ENCODE data around the gene SYNPR.
A peak's percentile ranks its signal among the peaks of the same experiment; 100 is the strongest.
"Not testable (repeated sequence)": the region's sequence is repeated elsewhere in the genome, so short reads cannot be mapped to it uniquely, and the experiment has no call there.

The SYNPR gene

DNA sequence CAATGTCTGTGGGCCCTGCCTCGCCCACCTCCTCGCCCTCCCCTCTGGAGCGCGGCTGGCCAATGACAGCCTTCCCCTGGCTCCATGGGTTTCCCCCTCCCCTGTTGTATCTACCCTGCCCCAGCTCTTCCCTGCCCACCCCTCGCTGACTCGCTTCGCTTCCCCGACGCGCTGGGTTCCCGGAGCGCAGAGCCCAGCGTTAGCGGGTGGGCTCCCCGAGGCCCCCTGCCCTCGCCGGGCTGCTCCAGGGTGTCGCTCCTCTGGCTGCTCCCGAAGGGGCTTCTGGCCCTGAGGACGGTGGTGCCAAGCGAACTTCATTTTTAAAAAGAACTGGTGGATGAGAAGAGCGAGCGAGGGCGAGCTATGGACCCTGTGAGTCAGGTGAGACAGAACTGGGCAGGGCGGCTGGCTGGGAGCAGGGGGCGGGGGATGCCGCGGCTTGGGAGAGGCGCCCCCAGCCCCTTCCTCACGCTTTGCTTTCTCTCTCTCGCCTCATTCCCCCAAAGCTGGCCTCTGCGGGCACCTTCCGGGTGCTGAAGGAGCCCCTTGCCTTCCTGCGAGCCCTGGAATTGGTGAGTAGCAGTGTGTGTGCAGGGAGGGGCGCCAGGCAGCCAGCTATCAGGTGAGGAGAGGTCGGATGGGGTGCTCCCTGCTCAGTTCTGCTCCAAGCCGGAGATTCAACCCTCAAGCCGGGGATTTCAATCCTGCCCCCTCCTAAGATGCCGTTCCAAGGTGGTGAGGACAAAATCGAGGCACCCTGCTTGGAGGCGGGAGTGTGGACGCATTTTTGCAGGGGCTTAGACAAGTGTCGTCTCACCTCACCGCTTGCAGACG, at the start of gene SYNPR:
SYNPR (plus strand) TSS at position 138 of the 834 bp plus-strand sequence.
- DNase-seq (ENCODE audit: low read depth, low spot score) = peak; percentile 47

DNA sequence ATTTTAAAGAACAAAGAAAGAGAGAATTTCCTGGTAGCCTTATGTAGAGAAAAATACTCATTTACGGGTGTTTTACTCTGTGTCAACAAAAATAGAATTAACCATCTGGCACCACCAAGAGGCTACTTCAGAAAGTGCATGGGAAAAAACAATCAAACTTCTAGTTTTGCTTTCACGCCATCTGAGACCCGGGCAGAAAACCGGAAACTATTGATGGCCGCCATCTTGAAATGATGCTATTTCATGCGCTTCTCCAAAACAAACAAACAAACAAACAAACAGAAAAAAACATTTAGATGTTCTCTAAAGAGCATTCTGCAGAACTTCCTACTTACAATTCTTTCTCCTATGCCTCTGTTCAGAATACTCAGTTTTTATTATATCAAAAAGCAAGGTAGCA, 49.4 kb upstream of the SYNPR start:
- peak; percentile 74 for DNase-seq (ENCODE audit: low read depth, low spot score)

DNA sequence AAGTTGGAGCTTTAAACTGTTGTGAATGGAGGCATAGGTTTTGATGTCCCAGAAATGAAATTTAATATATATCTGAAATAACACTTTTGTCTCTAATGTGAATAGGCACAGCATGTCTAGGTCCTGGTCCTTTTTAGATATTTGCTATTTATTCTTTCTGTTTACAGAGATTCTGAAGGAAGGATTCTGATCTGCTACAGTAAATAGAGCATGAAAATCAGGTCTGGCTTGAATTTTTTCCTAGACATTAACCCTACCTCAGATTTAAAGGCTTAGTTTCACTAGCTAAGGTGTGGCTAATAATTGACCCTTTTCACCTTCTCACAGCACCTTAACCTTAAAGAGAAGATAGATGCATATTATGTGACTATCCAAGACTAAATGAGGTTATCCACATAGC, 48.0 kb upstream of the SYNPR start:
- DNase-seq (ENCODE audit: low read depth, low spot score) = no peak

DNA sequence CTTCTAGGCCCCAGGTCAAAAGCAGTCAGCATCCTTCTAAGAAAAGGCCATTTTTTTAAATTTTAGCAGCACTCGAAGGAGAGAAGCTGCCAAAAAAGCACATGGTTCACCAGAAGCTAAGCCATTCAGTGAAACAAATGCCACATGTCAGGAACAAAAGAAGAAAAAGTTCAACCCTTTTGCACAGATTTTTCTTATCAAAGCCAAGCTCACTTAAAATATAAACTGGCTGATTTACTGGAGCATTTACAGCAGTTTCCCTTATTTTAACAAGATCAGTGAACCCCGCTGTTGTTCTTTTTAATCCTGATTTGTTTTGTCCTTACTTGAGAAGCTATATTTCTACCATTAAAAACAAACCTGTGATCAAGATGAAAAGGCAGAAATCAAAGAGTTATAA, 46.5 kb upstream of the SYNPR start:
- DNase-seq (ENCODE audit: low read depth, low spot score) = no peak

DNA sequence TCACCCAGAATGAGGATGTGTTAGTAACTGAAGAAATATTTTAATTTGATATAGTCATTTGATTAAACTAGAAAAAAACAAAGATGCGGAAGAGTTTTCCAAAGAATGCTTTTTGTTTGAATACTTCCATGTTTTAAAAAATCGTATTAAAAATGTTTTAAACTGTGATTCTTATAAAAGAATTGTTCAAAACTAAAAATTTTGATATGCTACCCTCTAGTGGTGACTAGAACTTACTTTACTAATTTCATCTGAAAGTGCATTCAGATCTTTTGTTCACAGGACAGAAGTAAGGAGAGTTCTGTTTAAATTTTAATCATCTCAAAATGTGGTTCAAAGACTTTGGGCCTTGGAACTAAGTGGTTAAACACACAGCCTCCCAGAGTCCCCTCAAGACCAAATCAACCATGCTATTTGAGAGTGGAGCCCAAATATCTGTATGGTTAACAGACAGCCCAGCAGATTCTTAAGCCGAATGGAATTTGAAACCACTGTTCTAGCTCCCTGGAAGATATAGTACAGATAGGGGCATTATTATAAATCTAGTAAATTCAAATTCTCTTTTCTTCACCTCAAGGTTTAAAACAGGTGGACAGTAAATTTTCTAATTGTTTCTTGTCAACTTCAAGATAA, 45.2 kb upstream of the SYNPR start:
- DNase-seq (ENCODE audit: low read depth, low spot score) = no peak

DNA sequence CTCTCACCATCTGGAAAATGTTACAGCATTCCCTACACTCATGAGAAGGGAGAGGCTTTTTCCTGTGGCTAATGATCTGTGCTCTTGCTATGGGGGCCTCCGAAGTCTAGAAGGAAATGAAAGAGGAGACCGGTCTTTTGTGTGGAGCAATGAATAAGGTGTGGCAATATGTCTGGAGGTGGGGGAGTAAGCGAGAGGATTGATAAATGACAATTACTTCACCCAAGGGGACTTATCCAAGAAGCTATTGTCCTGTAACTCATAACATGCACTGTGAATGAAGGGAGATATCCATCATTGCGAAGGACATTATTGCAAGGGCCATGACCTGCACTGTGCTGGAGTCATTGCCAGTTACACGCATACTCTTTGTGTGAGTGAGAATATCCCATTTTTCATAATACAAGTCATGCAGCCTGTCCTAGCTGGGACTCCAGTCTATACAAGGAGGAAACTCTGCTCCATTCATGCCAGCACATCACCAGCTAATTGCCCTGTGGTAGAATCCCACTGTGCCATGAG, 37.7 kb upstream of the SYNPR start:
- no peak for DNase-seq (ENCODE audit: low read depth, low spot score)

DNA sequence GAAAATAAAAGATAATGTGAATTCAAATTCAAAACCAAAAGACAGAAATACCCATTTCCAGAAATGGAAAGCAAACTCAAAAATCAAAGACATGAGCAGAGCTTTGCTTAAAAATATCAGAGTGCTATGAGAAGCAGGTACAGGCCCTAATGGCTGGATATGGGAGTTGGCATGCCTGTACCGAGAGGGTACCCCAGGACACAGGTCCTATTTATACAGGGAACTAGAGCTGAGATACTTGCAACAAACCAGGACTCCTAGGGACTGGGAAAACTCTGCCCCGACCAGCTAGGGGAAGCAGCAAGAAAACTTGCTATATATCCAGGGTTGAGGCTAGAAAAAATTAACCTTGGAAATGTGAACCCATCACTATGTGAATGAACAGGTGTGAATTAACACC, 36.0 kb upstream of the SYNPR start:
- no peak for DNase-seq (ENCODE audit: low read depth, low spot score)

DNA sequence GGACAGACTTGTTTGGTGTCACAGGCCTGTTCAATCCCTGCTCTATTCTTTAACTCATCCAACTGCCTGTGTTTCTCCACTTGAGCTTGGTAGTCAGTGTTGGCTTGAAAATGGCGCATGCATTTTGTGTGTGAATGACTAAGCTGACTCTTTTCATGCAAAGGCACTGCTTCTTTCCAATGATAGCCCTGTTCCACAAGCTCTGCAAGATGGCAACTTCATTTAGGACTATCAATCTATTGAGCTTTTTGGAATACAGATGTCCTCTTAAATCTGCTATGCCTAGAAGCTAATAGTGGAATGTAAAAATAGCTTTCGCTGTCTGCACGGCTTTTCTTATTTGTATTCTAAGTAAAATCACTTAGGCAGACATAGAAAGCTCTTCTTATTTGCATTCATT, 33.6 kb upstream of the SYNPR start:
- DNase-seq (ENCODE audit: low read depth, low spot score) = no peak

DNA sequence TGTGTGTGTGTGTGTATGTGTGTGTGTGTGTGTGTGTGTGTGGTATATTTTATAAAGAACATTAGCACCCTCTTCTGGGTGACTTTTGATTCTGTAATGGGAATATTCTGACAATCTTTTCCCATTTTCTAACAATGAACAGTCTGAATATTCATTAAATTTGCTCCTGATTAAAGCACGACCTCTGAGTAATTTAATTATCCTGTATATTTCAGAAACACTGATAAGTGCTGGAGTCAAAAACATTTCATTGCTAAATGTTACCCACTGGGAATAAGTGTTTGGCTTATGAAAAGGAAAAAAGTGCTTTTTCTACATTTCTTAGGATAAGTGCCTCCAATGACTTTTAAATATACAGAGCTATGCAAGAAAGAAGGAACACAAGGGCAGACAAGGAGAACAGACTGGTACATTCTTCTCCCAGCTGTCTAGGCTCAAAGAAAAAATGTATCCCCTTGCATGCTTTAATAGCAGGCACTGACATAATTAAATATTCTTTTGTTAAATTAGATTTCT, 32.3 kb upstream of the SYNPR start:
- DNase-seq (ENCODE audit: low read depth, low spot score) = no peak

DNA sequence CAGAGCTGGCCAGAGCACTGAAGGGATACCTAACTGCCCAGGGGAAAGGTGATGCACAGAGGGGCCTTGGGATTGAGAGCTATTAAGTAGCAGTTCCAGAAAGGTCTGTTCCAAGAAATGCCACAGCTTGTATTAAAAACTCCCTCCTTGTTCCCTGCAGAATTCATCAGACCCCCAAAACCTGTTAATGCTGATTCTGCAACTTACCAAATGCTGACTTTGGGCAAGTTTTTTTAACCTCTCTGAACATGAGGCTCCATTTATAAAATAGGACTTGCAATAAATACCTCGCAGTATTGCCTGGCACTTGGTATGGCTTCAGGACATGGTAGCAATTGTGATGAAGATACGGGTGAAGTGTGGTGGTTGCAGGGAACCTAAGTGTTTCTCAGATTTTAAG, 30.1 kb upstream of the SYNPR start:
- no peak for DNase-seq (ENCODE audit: low read depth, low spot score)

DNA sequence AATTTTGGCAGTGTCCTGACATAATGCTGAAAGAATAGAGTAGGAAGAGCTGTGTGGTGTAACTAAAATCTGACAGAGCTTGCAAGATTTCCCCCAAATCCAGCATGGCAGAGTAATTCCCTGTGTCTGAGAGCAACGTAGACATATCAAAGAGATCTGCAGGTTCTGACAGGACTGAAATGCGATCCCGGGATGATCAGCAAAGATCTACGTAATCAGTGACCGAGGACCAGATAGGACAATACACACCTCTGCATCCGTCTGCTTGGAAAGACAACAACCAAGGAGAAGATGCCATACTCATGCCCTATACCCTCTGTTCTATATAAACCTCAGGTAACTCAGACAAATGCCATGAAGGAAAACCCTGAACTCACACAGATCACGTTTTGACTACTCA, 26.6 kb upstream of the SYNPR start:
- DNase-seq (ENCODE audit: low read depth, low spot score) = no peak

DNA sequence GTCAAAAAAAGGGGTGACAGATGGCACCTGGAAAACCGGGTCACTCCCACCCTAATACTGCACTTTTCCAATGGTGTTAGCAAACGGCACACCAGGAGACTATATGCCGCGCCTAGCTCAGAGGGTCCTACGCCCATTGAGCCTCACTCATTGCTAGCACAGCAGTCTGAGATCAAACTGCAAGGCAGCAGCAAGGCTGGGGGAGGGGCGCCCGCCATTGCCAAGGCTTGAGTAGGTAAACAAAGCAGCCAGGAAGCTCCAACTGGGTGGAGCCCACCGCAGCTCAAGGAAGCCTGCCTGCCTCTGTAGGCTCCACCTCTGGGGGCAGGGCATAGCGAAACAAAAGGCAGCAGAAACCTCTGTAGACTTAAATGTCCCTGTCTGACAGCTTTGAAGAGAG, 22.3 kb upstream of the SYNPR start:
- not testable (repeated sequence) for DNase-seq (ENCODE audit: low read depth, low spot score)

DNA sequence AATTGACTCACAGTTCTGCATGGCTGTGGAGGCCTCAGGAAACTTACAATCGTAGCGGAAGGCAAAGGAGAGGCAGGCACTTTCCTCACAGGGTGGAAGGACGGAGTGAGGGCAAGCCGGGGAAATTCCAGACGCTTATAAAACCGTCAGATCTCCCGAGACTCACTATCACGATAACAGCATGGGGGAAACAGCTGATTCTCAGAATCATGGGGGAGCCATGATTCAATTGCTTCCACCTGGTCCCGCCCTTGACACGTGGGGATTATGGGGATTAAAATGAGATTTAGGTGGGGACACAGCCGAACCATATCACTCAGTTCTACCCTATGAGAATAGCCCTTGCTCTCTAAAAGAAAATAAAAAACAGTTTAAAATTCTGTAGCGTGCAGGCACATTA, 13.4 kb upstream of the SYNPR start:
- DNase-seq (ENCODE audit: low read depth, low spot score) = no peak

DNA sequence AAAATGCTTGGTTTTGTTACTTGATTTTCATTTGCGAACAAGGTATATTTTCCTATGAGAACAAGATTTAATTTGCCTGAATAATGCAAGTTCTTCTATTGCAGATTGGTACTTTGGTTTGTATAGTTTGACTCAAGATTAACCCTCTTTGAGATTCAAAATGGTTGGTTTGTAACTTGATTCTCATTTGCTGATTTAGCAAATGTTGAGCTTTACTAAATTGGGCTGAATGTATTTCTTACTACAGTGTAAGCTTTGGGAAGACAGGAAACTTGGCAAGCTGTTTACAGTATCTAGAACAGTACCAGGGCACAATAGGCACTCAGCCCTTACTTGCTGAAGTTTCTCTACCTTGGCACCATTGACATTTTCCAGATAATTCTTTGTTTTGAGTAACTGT, 3.7 kb upstream of the SYNPR start:
- no peak for DNase-seq (ENCODE audit: low read depth, low spot score)

DNA sequence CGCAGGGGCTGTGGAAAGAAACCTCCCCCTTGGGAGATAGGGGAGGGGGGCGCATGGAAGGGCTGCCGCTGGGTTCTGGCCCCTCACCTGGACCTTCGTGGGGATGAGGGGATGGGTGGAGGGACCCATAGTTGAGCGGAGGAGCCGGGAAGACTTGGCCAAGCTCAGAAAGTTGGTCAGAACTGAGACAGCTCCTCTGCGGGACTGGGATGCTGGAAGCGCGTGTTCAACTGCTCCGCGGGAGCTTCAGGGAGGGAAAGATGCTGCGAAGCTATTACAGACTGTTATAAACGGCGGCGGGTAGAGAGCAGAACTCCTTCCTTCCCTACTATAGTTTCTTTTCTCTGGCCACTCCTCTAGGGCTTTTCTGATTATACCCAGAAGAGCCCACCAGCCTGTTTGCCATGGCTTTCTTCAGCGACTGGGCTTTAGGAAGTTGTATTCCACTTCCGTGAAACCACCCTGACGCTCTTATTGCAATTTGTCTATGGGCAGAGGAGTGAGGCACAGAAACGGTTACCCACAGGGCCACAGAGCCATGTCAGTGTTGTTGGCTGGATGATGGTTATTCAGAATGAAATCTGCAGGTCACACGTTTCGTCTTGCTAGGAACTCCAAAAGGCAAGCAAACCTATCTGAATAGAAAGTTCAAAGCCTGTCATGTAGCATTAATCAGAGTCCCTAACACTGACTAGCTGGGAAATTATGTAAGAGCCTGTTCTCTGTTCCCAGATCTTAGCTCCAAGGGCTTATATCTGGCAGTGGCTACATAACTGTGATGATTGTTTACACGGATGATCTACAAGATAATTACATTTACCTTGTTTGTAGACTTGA, 1.1 kb downstream of the SYNPR start:
- DNase-seq (ENCODE audit: low read depth, low spot score) = peak; percentile 26

DNA sequence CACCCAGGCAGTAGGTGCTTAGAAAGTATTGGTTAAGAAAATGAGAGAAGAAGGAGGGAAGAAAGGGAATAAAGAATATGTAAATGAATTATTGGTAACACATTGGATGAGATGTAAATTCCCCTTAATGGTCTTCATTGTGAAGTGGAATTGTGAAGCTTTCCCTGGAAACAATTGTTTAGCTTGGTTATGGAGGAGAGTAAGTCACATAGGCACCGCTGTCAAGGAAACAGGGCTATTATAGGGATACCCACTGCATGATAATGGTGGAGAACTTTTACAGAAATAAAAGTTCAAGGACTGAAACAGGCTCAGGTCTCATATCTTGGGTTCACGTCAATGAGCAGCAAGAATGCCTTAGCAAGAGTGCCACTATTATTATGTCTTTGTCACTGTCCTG, 9.5 kb downstream of the SYNPR start:
- no peak for DNase-seq (ENCODE audit: low read depth, low spot score)

DNA sequence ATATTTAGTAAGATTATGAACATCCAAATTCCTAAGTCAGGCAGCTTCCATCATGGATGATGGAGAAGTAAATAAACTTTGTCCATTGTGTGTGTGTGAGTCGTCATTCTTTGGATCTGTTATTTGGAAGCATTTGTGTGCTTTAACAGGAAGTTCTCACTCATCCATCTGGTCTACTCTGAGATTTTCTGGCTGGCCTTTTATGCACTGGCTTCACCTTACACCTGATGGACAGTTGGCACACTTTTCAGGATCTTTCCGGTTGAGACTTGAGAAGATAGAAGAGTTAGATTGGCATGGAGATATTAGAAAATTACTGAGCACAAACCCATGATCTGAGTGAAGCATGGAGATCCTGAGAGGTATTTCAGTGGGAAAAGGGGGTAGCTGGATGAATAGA, 12.6 kb downstream of the SYNPR start:
- no peak for DNase-seq (ENCODE audit: low read depth, low spot score)

DNA sequence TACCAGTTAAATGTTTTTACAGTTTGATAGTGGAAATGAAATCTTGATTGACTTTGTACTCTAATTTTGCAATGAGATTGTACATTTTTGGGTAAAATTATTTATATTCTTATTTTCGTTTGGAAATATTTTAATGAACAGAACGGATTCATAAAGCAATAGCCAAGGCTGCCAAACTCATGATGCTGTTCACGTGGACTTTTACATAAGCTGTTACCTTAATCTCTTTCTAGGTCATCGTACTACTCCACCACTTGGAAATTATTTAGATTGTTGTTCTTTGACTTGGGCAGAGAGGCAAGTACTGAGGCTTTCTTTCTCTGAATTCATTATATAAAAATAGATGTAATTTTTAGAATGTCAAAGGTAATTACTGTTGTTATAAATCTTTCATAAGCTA, 16.2 kb downstream of the SYNPR start:
- DNase-seq (ENCODE audit: low read depth, low spot score) = no peak

DNA sequence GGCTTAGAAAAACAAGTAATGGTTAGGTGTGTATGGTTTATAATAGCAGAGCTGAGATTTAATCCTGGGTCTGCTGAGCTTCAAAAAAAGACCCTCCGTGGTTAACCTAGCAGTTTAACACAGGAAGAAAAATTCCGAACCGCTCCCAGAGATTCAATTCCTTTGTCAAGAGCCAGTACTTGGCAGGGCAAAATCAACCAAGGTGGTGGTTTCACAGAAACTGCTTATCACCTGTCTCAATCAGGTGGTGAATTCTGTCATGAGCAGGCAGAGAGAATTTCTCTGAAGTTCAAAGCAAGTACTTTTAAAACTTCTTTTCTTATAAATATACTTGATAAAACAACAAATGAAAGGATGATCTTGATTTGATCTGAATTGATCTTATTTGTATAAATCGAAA, 17.2 kb downstream of the SYNPR start:
- no peak for DNase-seq (ENCODE audit: low read depth, low spot score)

DNA sequence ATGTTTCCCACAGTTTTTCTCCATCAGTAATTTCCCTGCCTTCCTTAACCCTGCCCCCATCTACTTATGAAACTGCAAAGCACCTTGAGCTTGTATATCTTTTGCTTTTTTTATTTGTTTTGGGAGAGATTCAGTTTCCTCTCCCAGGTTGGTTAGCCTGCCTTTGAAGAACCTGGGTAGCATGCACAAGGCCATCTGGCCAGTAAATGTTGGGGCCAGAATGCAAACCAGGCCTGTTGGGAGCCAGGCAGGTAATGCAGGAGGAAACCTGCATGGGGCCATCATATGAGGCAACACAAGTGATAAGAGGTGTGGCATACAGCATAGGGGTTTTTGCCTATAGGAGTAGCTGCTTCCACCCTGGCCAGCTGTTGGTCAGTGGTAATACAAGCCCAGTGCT, 17.7 kb downstream of the SYNPR start:
- DNase-seq (ENCODE audit: low read depth, low spot score) = no peak

DNA sequence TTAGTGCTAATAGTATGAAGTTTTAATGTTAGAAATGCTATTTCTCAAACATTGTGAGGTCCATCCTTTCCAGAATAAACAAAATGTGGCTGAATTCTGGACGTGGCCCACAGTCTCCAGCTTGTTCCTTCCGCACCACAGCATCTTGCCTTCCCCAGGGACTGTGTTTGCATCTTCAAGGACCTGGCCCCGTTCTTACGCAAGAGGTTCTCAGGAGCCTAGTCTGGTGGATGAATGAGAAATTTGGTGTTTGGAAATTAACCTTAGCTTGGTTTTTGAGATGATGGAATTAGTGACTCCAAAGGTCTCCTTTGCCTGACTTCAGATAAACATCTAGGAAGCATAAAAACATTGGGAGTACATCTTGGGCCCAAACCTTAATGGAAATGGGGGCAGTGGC, 18.1 kb downstream of the SYNPR start:
- DNase-seq (ENCODE audit: low read depth, low spot score) = no peak

DNA sequence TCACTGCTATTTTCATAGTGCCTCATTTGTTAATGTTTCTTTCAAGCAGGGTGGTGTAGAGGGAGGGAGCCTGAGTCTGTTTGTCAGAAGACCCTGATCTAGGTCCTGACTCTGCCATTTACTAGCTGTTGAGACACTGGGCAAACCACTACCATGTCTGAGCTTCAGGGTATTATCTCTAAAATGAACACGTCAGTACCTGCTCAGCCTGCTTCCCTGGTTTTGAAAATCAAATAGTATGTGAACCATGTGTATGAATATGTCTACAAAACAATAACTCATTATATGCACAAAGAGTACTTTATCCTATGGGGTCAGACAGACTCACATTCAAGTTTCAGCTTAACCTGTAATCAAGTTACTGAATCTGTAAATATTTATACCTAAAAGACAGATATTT, 25.1 kb downstream of the SYNPR start:
- DNase-seq (ENCODE audit: low read depth, low spot score) = no peak
